Omental fat pad (tissue), 4 donors: ENCODE measurements around the gene CSTB. TPM values are rescaled to one million over a fixed set of nuclear protein-coding genes. Genes with fewer than 3 reads are reported as not detected.

Experiments
- ATAC-seq: fragments of 150-250 bp; one replicate; pipeline ENCODE4 v1.9.1; 2016; ENCODE audit warnings: mild to moderate bottlenecking, moderate library complexity; ENCODE audit not compliant: low FRiP score
- DNase-seq: peaks from one replicate; pipeline ENCODE4 v3.0.0-alpha.2; 2019; ENCODE audit warnings: low spot score
- CTCF ChIP-seq, 3 donors: fragments of 450-650 bp; IDR thresholded peaks; one replicate each; pipeline ENCODE4 v1.5.1; 2016 to 2017; ENCODE audit warnings: antibody characterized with exemption in 3 of 3, mild to moderate bottlenecking in 3 of 3, moderate library complexity in 2 of 3
- small RNA-seq: library from RNA; depleted of rRNA; stranded (forward); fragments of <200 nt; gene quantifications from one replicate; pipeline ENCODE3, GENCODE V24; 2016
- total RNA-seq, 4 donors: library from RNA; depleted of rRNA; stranded (reverse); fragments of >200 nt; gene quantifications; one replicate each; pipeline ENCODE4 v1.1.0, GENCODE V29; 2016

The CSTB gene
- total RNA-seq, 4 donors from 2014 or later = 8.0 to 27.9 (median 17.7) TPM

GRCh38 chr21:43727519-43728153 is 48.5 kb downstream of the CSTB start:
- ATAC-seq (peak; percentile 8), DNase-seq (no peak)
- no peak for TF ChIP-seq CTCF (IDR thresholded peaks at IDR 0.05)

GRCh38 chr21:43726686-43727518 is 49.2 kb downstream of the CSTB start:
- DNase-seq = no peak
- TF ChIP-seq CTCF (IDR thresholded peaks at IDR 0.05) = no peak
- ATAC-seq = no peak

Small RNA genes lying within 50 kb of the gene (small RNA-seq; reads per million reads assigned to genes)
- gene AP001052.1 = not detected

Other genes starting within 250 kb of the CSTB start
- 1 to 10 TPM in 2 of 4 donors, under 1 TPM in 1, not detected in 1; 0.94 to 1.6 (median 1.1) TPM for gene HSF2BP, start 116.8 kb downstream of the CSTB start, total RNA-seq
- gene RRP1B, start 116.7 kb downstream of the CSTB start, total RNA-seq = 10 to 100 TPM; 19.4 to 47.4 (median 22.0) TPM
- 100 to 1,000 TPM in 2 of 4 donors, 10 to 100 TPM in 2; 58.8 to 111 (median 93.5) TPM for gene PDXK, start 57.2 kb downstream of the CSTB start, total RNA-seq
- 10 to 100 TPM; 22.0 to 66.8 (median 25.4) TPM for gene RRP1, start 13.3 kb upstream of the CSTB start, total RNA-seq
- 10 to 100 TPM; 29.7 to 47.0 (median 43.3) TPM for gene AGPAT3, start 88.9 kb upstream of the CSTB start, total RNA-seq
- 10 to 100 TPM; 29.3 to 42.8 (median 36.6) TPM for gene TRAPPC10, start 236.0 kb upstream of the CSTB start, total RNA-seq